NB4 (cell line): ENCODE results near the gene SLC9A1.
A peak's percentile ranks its signal among the peaks of the same experiment; 100 is the strongest.

ENCODE experiments used
- DNase-seq: peaks from one replicate; pipeline ENCODE4 v3.0.0; 2010; ENCODE audit warnings: low read depth
- H3K4me3 ChIP-seq: one replicate; pipeline ENCODE4 v1.5.1; 2011; ENCODE audit warnings: mild to moderate bottlenecking, low read depth, low read length, moderate library complexity
- MYC ChIP-seq: IDR thresholded peaks from 2 replicates; pipeline ENCODE4 v1.6.1; 2011; ENCODE audit warnings: low read depth, low read length
- POLR2A ChIP-seq: IDR thresholded peaks from 2 replicates; pipeline ENCODE4 v1.6.1; 2011; ENCODE audit warnings: mild to moderate bottlenecking; ENCODE audit not compliant: insufficient read length; ENCODE audit errors: extremely low read depth
- TF ChIP-seq, protein P1 (sequence below): IDR thresholded peaks from one replicate; pipeline ENCODE4 v1.5.1; 2012; ENCODE audit warnings: low read depth, low read length
- TF ChIP-seq, protein P2 (sequence below): IDR thresholded peaks from 2 replicates; pipeline ENCODE4 v1.6.1; 2011; ENCODE audit warnings: low read depth, low read length

The SLC9A1 gene

DNA sequence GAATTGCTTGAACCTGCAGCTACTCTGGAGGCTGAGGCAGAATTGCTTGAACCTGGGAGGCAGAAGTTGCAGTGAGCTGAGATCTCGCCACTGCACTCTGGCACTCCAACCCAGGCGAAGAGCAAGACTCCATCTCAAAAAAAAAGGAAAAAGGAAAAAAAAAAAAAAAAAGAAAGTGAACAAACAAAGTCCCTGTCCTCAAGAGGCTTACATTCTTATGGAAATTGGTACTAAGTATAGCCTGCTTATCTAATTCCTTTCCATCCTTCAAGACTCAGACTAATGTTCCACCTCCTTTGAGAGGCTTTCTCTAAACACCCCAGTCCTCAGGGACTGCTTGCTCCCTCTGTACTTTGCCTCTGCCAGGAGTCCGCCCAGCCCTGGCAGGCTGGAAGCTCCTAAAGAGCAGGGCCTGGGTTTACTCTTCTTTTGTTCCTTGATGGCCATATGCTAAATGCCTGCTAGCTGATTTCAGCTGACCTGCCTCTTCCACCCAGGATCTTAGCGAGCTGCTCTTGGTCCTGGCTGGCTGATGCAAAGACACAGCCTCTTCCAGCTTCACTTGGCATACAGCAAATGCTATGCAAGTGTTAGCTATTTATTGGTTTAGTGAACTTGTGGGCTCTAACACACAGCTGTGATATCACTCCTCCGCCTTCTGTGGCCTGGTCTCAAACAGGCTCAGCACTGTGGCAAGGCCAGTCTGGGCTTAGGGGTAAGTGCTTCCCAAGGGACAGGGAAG, 9.8 kb downstream of the SLC9A1 start:
- H3K4me3 ChIP-seq, result no peak overlapping the region
- DNase-seq, result peak; percentile 66
- TF ChIP-seq, protein P1, sequence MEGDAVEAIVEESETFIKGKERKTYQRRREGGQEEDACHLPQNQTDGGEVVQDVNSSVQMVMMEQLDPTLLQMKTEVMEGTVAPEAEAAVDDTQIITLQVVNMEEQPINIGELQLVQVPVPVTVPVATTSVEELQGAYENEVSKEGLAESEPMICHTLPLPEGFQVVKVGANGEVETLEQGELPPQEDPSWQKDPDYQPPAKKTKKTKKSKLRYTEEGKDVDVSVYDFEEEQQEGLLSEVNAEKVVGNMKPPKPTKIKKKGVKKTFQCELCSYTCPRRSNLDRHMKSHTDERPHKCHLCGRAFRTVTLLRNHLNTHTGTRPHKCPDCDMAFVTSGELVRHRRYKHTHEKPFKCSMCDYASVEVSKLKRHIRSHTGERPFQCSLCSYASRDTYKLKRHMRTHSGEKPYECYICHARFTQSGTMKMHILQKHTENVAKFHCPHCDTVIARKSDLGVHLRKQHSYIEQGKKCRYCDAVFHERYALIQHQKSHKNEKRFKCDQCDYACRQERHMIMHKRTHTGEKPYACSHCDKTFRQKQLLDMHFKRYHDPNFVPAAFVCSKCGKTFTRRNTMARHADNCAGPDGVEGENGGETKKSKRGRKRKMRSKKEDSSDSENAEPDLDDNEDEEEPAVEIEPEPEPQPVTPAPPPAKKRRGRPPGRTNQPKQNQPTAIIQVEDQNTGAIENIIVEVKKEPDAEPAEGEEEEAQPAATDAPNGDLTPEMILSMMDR, result no peak
- TF ChIP-seq, protein P2, sequence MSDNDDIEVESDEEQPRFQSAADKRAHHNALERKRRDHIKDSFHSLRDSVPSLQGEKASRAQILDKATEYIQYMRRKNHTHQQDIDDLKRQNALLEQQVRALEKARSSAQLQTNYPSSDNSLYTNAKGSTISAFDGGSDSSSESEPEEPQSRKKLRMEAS, result no peak
- TF ChIP-seq MYC (no peak), POLR2A (no peak)

DNA sequence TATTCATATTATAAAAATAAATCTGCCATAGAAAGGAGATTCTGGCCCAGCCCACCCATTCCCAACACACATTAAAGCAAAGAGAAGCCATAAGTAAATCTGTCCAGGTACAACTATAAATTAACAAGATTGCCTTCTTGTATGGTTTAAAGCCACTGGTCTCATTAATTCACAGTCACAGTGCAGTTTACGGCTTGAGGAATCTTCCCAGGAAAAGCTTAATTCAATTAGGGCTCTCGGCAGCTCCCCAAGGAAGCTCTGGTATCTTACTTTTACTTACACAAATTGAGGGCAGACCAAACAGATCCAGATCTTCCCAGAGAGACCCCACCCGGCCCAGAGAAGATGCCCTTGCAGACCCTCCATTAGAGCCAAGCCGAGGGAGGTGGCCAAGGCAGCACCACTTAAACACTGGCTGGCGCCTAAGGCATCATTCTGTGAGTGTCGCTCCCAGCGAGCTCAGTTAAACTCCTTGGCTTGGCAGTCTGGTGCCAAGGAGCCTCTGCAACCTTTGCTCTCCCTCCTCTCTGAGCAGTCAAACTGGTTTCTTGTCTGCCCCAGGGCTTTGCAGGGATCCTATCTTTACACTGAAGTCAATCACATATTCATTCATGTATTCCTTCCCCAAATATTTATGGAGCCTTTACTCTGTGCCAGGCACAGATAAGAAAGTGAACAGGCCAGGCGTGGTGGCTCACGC, 10.7 kb downstream of the SLC9A1 start:
- no peak for TF ChIP-seq MYC
- TF ChIP-seq POLR2A, result no peak
- TF ChIP-seq, protein P2, result no peak
- TF ChIP-seq, protein P1, result no peak
- H3K4me3 ChIP-seq, result no peak overlapping the region
- DNase-seq, result no peak

DNA sequence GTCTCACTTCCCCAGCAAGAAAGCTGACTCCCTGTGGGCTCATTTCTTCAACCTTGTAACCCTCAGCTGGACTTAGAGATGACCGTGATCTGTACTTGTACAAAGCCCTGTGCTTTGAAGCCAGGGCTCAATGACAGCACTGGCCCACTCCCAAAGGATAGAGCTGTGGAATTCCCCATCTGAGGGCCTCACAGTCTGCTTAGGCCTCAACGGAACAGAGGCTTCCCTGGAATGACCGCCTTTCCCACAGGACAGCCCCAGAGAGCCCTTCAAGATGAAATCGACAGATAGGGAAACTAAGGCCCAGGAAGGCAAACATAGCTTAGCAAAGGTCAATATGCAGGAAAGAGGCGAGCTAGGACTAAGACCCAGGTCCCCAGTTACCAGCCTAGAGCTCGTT, 11.5 kb downstream of the SLC9A1 start:
- no peak for DNase-seq
- TF ChIP-seq POLR2A (no peak), MYC (no peak)
- TF ChIP-seq, protein P2, result no peak
- TF ChIP-seq, protein P1, result no peak
- no peak overlapping the region for H3K4me3 ChIP-seq

DNA sequence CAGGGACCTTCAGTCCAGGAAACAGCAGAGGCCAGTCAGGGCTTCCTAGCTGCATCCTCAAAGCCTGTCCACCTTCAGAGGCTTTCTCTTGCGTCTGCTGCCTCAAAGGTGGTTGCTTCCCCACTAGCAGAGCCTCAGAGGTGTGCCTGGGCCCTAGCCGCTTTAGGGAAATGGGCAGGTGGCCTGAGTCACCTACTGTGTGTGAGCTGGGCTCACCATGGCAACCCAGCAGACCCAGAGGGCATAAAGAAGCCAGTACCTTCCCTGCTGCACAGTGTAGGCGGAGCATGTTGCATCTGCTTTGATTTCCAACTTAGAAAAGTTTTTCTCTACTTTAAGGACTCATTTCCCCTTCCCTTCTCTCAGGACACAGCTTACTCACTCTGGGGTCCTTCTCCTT, 12.5 kb downstream of the SLC9A1 start:
- DNase-seq, result no peak
- no peak overlapping the region for H3K4me3 ChIP-seq

DNA sequence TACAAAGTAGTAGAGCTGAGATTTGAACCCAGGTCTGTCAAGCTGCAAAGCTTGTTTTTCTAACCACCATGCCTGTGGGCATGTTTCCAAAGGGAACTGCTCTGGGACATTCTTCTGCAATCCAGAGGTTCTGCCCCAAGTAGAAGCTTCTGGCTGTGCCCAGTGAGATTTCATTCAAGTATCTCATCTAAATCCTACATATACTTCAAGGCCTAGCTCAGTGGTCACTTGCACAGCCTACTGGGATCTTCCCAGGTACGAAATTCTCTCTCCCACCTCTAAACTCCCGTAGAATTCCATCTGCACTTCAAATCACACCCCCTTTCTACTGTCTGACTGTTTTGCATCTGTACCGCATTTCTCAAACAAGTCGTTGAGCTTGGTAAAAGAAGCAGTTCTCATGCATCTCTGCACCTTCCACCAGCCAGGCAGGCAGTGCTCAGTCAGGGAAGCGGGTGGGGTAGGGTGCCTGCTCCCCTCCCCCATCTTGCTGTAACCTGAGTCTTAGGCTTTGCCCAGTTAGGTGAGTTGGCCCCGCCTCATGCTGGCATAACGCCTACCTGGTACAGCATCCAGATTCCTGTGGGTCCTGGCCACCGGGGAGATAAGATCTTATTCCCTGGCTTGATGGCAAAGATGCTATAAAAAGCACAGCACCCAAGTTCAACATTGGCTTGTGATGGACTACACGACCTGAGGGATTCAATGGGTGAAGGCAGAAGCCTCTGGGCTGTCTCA, 13.5 kb downstream of the SLC9A1 start:
- H3K4me3 ChIP-seq, result no peak overlapping the region
- DNase-seq, result no peak
- TF ChIP-seq, protein P2, result no peak
- no peak for TF ChIP-seq POLR2A
- TF ChIP-seq, protein P1, result no peak
- no peak for TF ChIP-seq MYC

More for the DNA sequence above, 12.5 kb downstream of the SLC9A1 start:
- TF ChIP-seq, protein P2, result no peak
- TF ChIP-seq, protein P1, result no peak
- TF ChIP-seq POLR2A (no peak), MYC (no peak)
